IMR-90 (cell line): Measurements from ENCODE around the gene DENND1A. TPM values are rescaled to one million over a fixed set of nuclear protein-coding genes. Genes with fewer than 3 reads are reported as not detected.

Experiments
- ATAC-seq: fragments of 200-7000 bp; cut with Tn5 transposase; 2 replicates; pipeline ENCODE4 v1.9.1; 2020; ENCODE audit warnings: low read depth, mild to moderate bottlenecking, moderate library complexity
- BruUV-seq: library from RNA; stranded (reverse); fragments of 400-500 nt; replicated peaks from 2 replicates; lab custom pipeline; 2021; lab: Mats Ljungman, UMichigan
- CTCF ChIA-PET: fragments of 300-600 bp; formaldehyde crosslinking; extraction: SDS; loops from one replicate; lab custom pipeline; 2021; ENCODE audit warnings: antibody characterized with exemption; lab: Yijun Ruan, JAX
- POLR2A ChIA-PET: fragments of 300-600 bp; sonication (Branson Sonifier 250); formaldehyde crosslinking; loops from one replicate; lab custom pipeline; 2022; ENCODE audit warnings: antibody characterized with exemption; ENCODE audit not compliant: unreplicated experiment; lab: Charles Lee
- DNase-seq: peaks from one replicate; pipeline ENCODE4 v3.0.0; 2013
- H2AFZ ChIP-seq: replicated peaks from 2 replicates; pipeline ENCODE3; 2013; ENCODE audit warnings: low read length, mild to moderate bottlenecking; ENCODE audit not compliant: poor library complexity
- H2AK5ac ChIP-seq: 2 replicates; pipeline ENCODE4 v1.6.1; 2013; ENCODE audit warnings: low read depth, low read length, inconsistent platforms
- H2AK9ac ChIP-seq: replicated peaks from 2 replicates; pipeline ENCODE3; 2013; ENCODE audit warnings: mild to moderate bottlenecking, low read depth, low read length, moderate library complexity; ENCODE audit not compliant: poor library complexity
- H2BK120ac ChIP-seq: 2 replicates; pipeline ENCODE4 v1.6.1; 2013; ENCODE audit warnings: low read depth, low read length, inconsistent platforms
- H2BK15ac ChIP-seq: 3 replicates; pipeline ENCODE4 v1.6.1; 2013; ENCODE audit warnings: low read depth, low read length, inconsistent platforms
- H2BK20ac ChIP-seq: 2 replicates; pipeline ENCODE4 v1.6.1; 2013; ENCODE audit warnings: low read depth, mild to moderate bottlenecking, inconsistent platforms, low read length, moderate library complexity
- H2BK5ac ChIP-seq: 2 replicates; pipeline ENCODE4 v1.6.1; 2013; ENCODE audit warnings: mild to moderate bottlenecking, low read depth, low read length, inconsistent platforms; ENCODE audit not compliant: poor library complexity, severe bottlenecking
- H3K14ac ChIP-seq: replicated peaks from 2 replicates; pipeline ENCODE4 v1.6.1; 2013; ENCODE audit warnings: low read depth, low read length, inconsistent platforms
- H3K18ac ChIP-seq: 2 replicates; pipeline ENCODE4 v1.6.1; 2013; ENCODE audit warnings: low read depth, low read length, control low read depth
- H3K23ac ChIP-seq: 2 replicates; pipeline ENCODE4 v1.6.1; 2013; ENCODE audit warnings: low read depth, low read length, inconsistent platforms
- H3K27ac ChIP-seq: 2 replicates; pipeline ENCODE4 v1.5.1; 2013; ENCODE audit warnings: mild to moderate bottlenecking, control low read depth, low read length; ENCODE audit not compliant: insufficient read depth
- H3K27me3 ChIP-seq: 2 replicates; pipeline ENCODE4 v1.6.1; 2013; ENCODE audit warnings: low read length; ENCODE audit not compliant: control insufficient read depth, insufficient read depth
- H3K36me3 ChIP-seq: 2 replicates; pipeline ENCODE4 v1.6.1; 2013; ENCODE audit warnings: low read length, mixed read lengths; ENCODE audit not compliant: control insufficient read depth, insufficient read depth
- H3K4ac ChIP-seq: 2 replicates; pipeline ENCODE4 v1.6.1; 2013; ENCODE audit warnings: low read depth, low read length, inconsistent platforms
- H3K4me1 ChIP-seq: 2 replicates; pipeline ENCODE4 v1.6.1; 2013; ENCODE audit warnings: low read length, mixed read lengths; ENCODE audit not compliant: control insufficient read depth, insufficient read depth
- H3K4me2 ChIP-seq: 2 replicates; pipeline ENCODE4 v1.6.1; 2013; ENCODE audit warnings: low read depth, mild to moderate bottlenecking, control low read depth, low read length, moderate library complexity
- H3K4me3 ChIP-seq: 2 replicates; pipeline ENCODE4 v1.5.1; 2013; ENCODE audit warnings: low read depth, mild to moderate bottlenecking, control low read depth, low read length, moderate library complexity; ENCODE audit not compliant: insufficient read depth
- H3K56ac ChIP-seq: 2 replicates; pipeline ENCODE4 v1.6.1; 2013; ENCODE audit warnings: low read length, inconsistent platforms; ENCODE audit not compliant: insufficient read depth; ENCODE audit errors: extremely low read depth
- H3K79me1 ChIP-seq, 2 experiments: 2 replicates each; pipeline ENCODE4 v1.6.1; 2013; ENCODE audit warnings: low read length in 2 of 2, inconsistent platforms in 1 of 2, low read depth in 1 of 2
- H3K9ac ChIP-seq: 2 replicates; pipeline ENCODE4 v1.6.1; 2013; ENCODE audit warnings: low read depth, low read length, control low read depth
- H3K9me1 ChIP-seq: 2 replicates; pipeline ENCODE4 v1.6.1; 2013; ENCODE audit warnings: low read length, inconsistent platforms; ENCODE audit not compliant: insufficient read depth
- H3K9me3 ChIP-seq: 2 replicates; pipeline ENCODE4 v1.6.1; 2013; ENCODE audit warnings: low read length; ENCODE audit not compliant: control insufficient read depth, insufficient read depth
- H4K20me1 ChIP-seq: 2 replicates; pipeline ENCODE4 v1.6.1; 2013; ENCODE audit warnings: low read length, inconsistent platforms; ENCODE audit not compliant: insufficient read depth
- H4K5ac ChIP-seq: 2 replicates; pipeline ENCODE4 v1.6.1; 2013; ENCODE audit warnings: mild to moderate bottlenecking, low read depth, low read length, control low read depth
- H4K8ac ChIP-seq, 2 experiments: 2 replicates each; pipeline ENCODE4 v1.6.1; 2013; ENCODE audit warnings: low read depth in 2 of 2, low read length in 2 of 2, control low read depth in 1 of 2, inconsistent platforms in 1 of 2
- H4K91ac ChIP-seq: 2 replicates; pipeline ENCODE4 v1.6.1; 2013; ENCODE audit warnings: low read depth, low read length, inconsistent platforms; ENCODE audit not compliant: insufficient read depth
- CHD1 ChIP-seq: IDR thresholded peaks from 2 replicates; pipeline ENCODE4 v1.6.1; 2012; ENCODE audit warnings: low read depth, low read length, improper control_type of control experiment
- FOS ChIP-seq: fragments of 150-350 bp; IDR thresholded peaks from 2 replicates; pipeline ENCODE4 v1.6.1; 2016; ENCODE audit warnings: low read depth, low read length
- MXI1 ChIP-seq: IDR thresholded peaks from 2 replicates; pipeline ENCODE4 v1.6.1; 2012; ENCODE audit warnings: low read depth, mild to moderate bottlenecking, low read length, moderate library complexity, borderline replicate concordance
- POLR2A ChIP-seq: IDR thresholded peaks from 2 replicates; pipeline ENCODE4 v1.6.1; 2012; ENCODE audit warnings: mild to moderate bottlenecking, low read depth, low read length
- USF2 ChIP-seq: fragments of 150-350 bp; IDR thresholded peaks from 2 replicates; pipeline ENCODE4 v1.6.1; 2017; ENCODE audit warnings: mild to moderate bottlenecking, antibody characterized with exemption, low read length, low read depth
- WGBS, 2 experiments: methylation state at CpG; one replicate each; pipeline versions ENCODE4 v1.1.5 to v1.1.7; 2013; ENCODE audit warnings: missing lambda C conversion rate in 2 of 2; ENCODE audit not compliant: insufficient read length in 1 of 2; ENCODE audit errors: extremely low coverage in 2 of 2; 5-methylcytosine and 5-hydroxymethylcytosine counted together
- dilution Hi-C: fragments of 300-500 bp; cut with HindIII; formaldehyde crosslinking; loops from one replicate; pipeline ENCODE4 v1.14.3; 2018; ENCODE audit warnings: low sequenced_read_pairs; ENCODE audit not compliant: unreplicated experiment
- in situ Hi-C: fragments of 300-500 bp; cut with MboI; formaldehyde crosslinking; loops from 3 replicates; pipeline ENCODE4 v1.14.3; 2019; ENCODE audit warnings: low sequenced_read_pairs, inconsistent platforms, mixed read lengths
- intact Hi-C: fragments of 100-400 bp; cut with micrococcal nuclease; formaldehyde crosslinking; loops from 2 replicates; pipeline ENCODE4 v1.10.0; 2022
- polyA plus RNA-seq, 3 experiments: library from polyadenylated mRNA; depleted of rRNA; stranded (reverse); fragments of >200 nt; gene quantifications; 2 replicates each; pipeline ENCODE4 v1.2.3, GENCODE V29; 2012; ENCODE audit warnings: low replicate concordance in 1 of 3
- total RNA-seq: library from RNA; depleted of rRNA; stranded (reverse); fragments of >200 nt; gene quantifications from 2 replicates; pipeline ENCODE4 v1.2.3, GENCODE V29; 2012

The DENND1A gene
- total and polyA plus RNA-seq, 2 of the 4 experiments (the other 2 are of a cell fraction): 21.4 to 27.6 TPM

- Histone ChIP-seq H3K4me3 (no peak overlapping the region), H2AK5ac (no peak overlapping the region), H3K23ac (no peak overlapping the region), H3K18ac (no peak overlapping the region), H2BK15ac (no peak overlapping the region), H4K91ac (no peak overlapping the region), H2BK5ac (no peak overlapping the region), H3K4me1 (no peaks in the 10 kb centered on the region), H3K79me1 (no peaks in the 10 kb centered on the region), H2BK20ac (no peak overlapping the region), H3K56ac (no peak overlapping the region), H3K27ac (no peak overlapping the region), H4K5ac (no peak overlapping the region), H2AK9ac (no peak overlapping the region), H3K4ac (no peak overlapping the region), H3K4me2 (no peak overlapping the region), H3K9ac (no peak overlapping the region), H3K9me3 (peaks cover under 1% of the 10 kb centered on the region; the same call in 1 of the 2 replicates), H3K27me3 (no peaks in the 10 kb centered on the region), H4K8ac (no peak overlapping the region), H3K14ac (no peak overlapping the region), H3K36me3 (no peaks in the 10 kb centered on the region), H2BK120ac (no peak overlapping the region), H2AFZ (no peak overlapping the region), H4K20me1 (no peaks in the 10 kb centered on the region), H3K9me1 (0 out of 2 replicates have a peak, but pooled peaks cover 3% of the 10 kb centered on the region)
- POLR2A ChIA-PET: no interaction called here
- no CpG with 5 or more reads among the region's 7 CpGs for WGBS, 2 experiments
- CTCF ChIA-PET: no interaction called here
- dilution Hi-C loops (no loop called here), in situ Hi-C loops (no loop called here), intact Hi-C loops (no loop called here)
- ATAC-seq (no peak), DNase-seq (no peak)
- no peak for TF ChIP-seq CHD1
- TF ChIP-seq FOS: no peak
- TF ChIP-seq POLR2A: no peak
- no peak for TF ChIP-seq USF2
- TF ChIP-seq MXI1: no peak
- BruUV-seq: no TSS peak
Observed at GRCh38 chr9:123657099-123657498, 272.8 kb downstream of the DENND1A start.
